Tibial nerve (tissue), 4 donors: ENCODE data around the gene MEPCE.

Source experiments
- EP300 ChIP-seq, 2 donors: sonication (generic); formaldehyde crosslinking; IDR thresholded peaks; one replicate each; pipeline ENCODE4 v1.6.1; 2017; ENCODE audit warnings: antibody characterized with exemption in 2 of 2, mild to moderate bottlenecking in 1 of 2
- POLR2A ChIP-seq, 2 donors: fragments of 450-650 bp; IDR thresholded peaks; one replicate each; pipeline ENCODE4 v1.6.1; 2017; ENCODE audit warnings: antibody characterized with exemption in 2 of 2, mild to moderate bottlenecking in 2 of 2, moderate library complexity in 2 of 2
- TF ChIP-seq, protein P1 (sequence below), 5 experiments: fragments of 200-600 bp in 3 of 5; fragments of 450-650 bp in 2 of 5; sonication (generic) in 3 of 5; IDR thresholded peaks; one replicate each; pipeline ENCODE4 v1.5.1; 2016 to 2019; ENCODE audit warnings: antibody characterized with exemption in 5 of 5, mild to moderate bottlenecking in 3 of 5, moderate library complexity in 2 of 5

DNA sequence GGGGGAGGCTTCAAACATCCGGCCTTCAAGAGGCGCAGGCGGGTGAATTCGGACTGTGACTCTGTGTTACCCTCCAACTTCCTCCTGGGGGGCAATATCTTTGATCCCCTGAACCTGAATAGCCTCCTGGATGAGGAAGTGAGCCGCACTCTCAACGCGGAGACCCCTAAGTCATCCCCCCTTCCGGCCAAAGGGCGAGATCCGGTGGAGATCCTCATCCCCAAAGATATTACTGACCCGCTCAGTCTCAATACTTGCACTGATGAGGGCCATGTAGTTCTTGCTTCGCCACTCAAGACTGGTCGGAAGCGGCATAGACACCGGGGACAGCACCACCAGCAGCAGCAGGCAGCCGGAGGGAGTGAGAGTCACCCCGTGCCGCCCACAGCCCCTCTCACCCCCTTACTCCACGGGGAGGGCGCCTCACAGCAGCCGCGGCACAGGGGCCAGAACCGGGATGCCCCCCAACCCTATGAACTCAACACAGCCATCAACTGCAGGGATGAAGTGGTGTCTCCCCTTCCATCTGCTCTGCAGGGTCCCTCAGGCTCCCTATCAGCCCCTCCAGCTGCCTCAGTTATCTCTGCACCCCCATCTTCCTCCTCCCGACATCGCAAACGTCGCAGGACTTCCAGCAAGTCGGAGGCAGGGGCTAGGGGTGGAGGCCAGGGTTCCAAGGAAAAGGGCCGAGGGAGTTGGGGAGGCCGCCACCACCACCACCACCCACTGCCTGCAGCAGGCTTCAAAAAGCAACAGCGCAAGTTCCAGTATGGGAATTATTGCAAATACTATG, 1.1 kb downstream of the MEPCE start:
- TF ChIP-seq, protein P1, sequence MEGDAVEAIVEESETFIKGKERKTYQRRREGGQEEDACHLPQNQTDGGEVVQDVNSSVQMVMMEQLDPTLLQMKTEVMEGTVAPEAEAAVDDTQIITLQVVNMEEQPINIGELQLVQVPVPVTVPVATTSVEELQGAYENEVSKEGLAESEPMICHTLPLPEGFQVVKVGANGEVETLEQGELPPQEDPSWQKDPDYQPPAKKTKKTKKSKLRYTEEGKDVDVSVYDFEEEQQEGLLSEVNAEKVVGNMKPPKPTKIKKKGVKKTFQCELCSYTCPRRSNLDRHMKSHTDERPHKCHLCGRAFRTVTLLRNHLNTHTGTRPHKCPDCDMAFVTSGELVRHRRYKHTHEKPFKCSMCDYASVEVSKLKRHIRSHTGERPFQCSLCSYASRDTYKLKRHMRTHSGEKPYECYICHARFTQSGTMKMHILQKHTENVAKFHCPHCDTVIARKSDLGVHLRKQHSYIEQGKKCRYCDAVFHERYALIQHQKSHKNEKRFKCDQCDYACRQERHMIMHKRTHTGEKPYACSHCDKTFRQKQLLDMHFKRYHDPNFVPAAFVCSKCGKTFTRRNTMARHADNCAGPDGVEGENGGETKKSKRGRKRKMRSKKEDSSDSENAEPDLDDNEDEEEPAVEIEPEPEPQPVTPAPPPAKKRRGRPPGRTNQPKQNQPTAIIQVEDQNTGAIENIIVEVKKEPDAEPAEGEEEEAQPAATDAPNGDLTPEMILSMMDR (IDR thresholded peaks at IDR 0.05) = no peak
- TF ChIP-seq POLR2A (IDR thresholded peaks at IDR 0.05) (no peak), EP300 (IDR thresholded peaks at IDR 0.05) (no peak)
